GM15510 (cell line): Measurements from ENCODE around the gene SLCO4A1.

Experiments used
- POLR2A ChIP-seq: IDR thresholded peaks from 3 replicates; pipeline ENCODE4 v1.6.1; 2011; ENCODE audit warnings: borderline replicate concordance; ENCODE audit not compliant: insufficient read length; ENCODE audit errors: extremely low read depth

SLCO4A1 gene

GRCh38 chr20:62637521-62638054 lies 4.7 kb upstream of the SLCO4A1 start:
- TF ChIP-seq POLR2A: no peak

GRCh38 chr20:62638055-62638570 lies 4.2 kb upstream of the SLCO4A1 start:
- no peak for TF ChIP-seq POLR2A

- TF ChIP-seq POLR2A: no peak
These were observed 3.5 kb upstream of the SLCO4A1 start for GRCh38 chr20:62638679-62639406.

- no peak for TF ChIP-seq POLR2A
These were observed 2.5 kb upstream of the SLCO4A1 start for GRCh38 chr20:62639765-62640164.

GRCh38 chr20:62640870-62641269 lies 1.4 kb upstream of the SLCO4A1 start:
- TF ChIP-seq POLR2A: no peak

- TF ChIP-seq POLR2A: no peak
These were observed 817 bp upstream of the SLCO4A1 start for GRCh38 chr20:62641321-62642050.

- no peak for TF ChIP-seq POLR2A
These were observed 590 bp downstream of the SLCO4A1 start for GRCh38 chr20:62642666-62643520.

- TF ChIP-seq POLR2A: no peak
These were observed 1.3 kb downstream of the SLCO4A1 start for GRCh38 chr20:62643521-62644043.

GRCh38 chr20:62644044-62644795 lies 1.9 kb downstream of the SLCO4A1 start:
- TF ChIP-seq POLR2A: no peak

- TF ChIP-seq POLR2A: no peak
These were observed 2.6 kb downstream of the SLCO4A1 start for GRCh38 chr20:62644802-62645496.

- no peak for TF ChIP-seq POLR2A
These were observed 3.3 kb downstream of the SLCO4A1 start for GRCh38 chr20:62645613-62646012.

GRCh38 chr20:62646851-62647520 lies 4.7 kb downstream of the SLCO4A1 start:
- TF ChIP-seq POLR2A: no peak
